HEK293 (cell line): ENCODE measurements around the gene SUSD6.

Source experiments
- MYNN ChIP-seq: fragments of 450-650 bp; formaldehyde crosslinking; IDR thresholded peaks from 2 replicates; pipeline ENCODE4 v1.5.1; 2016; ENCODE audit warnings: missing biosample characterization, missing genetic modification characterization, borderline replicate concordance
- ZBTB21 ChIP-seq: fragments of 450-650 bp; formaldehyde crosslinking; IDR thresholded peaks from 2 replicates; pipeline ENCODE4 v1.5.1; 2017; ENCODE audit warnings: missing biosample characterization, missing genetic modification characterization
- ZNF248 ChIP-seq: fragments of 450-650 bp; formaldehyde crosslinking; IDR thresholded peaks from 2 replicates; pipeline ENCODE4 v1.5.1; 2017; ENCODE audit warnings: missing biosample characterization, missing genetic modification characterization
- ZNF341 ChIP-seq: fragments of 450-650 bp; formaldehyde crosslinking; IDR thresholded peaks from 2 replicates; pipeline ENCODE4; 2016; ENCODE audit warnings: low read depth, missing biosample characterization, missing genetic modification characterization
- ZNF423 ChIP-seq: fragments of 450-650 bp; formaldehyde crosslinking; IDR thresholded peaks from 2 replicates; pipeline ENCODE4 v1.5.1; 2016; ENCODE audit warnings: missing biosample characterization, missing genetic modification characterization
- ZNF843 ChIP-seq: fragments of 450-650 bp; formaldehyde crosslinking; IDR thresholded peaks from 2 replicates; pipeline ENCODE4 v1.5.1; 2016; ENCODE audit warnings: missing biosample characterization, missing genetic modification characterization
- TF ChIP-seq, protein P1 (sequence below): fragments of 450-650 bp; formaldehyde crosslinking; IDR thresholded peaks from 2 replicates; pipeline ENCODE4 v1.5.1; 2016; ENCODE audit warnings: missing biosample characterization, missing genetic modification characterization

DNA sequence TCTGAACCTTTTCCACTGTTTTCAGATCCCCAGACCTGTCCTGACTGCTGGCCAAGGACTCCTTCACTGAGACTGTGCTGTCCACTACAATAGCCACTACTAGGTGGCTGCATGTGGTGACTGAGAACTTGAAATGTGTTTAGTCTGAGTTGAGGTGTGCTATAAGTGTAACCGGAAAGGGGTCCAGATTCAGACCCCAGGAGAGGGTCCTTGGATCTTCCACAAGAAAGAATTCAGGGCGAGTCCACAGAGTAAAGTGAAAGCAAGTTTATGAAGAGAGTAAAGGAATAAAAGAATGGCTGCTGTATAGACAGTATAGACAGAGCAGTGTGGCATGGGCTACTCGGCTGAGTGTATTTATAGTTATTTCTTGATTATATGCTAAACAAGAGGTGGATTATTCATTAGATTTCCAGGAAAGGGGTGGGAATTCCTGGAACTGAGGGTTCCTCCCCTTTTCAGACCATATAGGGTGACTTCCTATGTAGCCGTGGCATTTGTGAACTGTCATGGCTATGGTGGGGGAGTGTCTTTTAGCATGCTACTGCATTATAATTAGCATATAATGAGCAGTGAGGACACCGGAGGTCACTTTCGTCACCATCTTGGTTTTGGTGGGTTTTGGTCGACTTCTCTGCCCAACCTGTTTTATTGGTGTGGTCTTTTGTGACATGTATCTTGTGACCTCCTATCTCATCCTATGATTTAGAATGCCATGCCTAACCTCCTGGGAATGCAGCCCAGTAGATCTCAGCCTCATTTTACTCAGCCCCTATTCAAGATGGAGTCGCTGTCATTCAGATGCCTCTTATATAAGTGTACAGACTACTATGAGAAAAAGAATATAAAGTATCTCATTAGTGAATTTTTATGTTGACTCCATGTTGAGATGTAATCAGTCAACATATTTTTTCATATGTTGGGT is 85.5 kb downstream of the SUSD6 start:
- no peak for TF ChIP-seq ZNF341
- TF ChIP-seq, protein P1, sequence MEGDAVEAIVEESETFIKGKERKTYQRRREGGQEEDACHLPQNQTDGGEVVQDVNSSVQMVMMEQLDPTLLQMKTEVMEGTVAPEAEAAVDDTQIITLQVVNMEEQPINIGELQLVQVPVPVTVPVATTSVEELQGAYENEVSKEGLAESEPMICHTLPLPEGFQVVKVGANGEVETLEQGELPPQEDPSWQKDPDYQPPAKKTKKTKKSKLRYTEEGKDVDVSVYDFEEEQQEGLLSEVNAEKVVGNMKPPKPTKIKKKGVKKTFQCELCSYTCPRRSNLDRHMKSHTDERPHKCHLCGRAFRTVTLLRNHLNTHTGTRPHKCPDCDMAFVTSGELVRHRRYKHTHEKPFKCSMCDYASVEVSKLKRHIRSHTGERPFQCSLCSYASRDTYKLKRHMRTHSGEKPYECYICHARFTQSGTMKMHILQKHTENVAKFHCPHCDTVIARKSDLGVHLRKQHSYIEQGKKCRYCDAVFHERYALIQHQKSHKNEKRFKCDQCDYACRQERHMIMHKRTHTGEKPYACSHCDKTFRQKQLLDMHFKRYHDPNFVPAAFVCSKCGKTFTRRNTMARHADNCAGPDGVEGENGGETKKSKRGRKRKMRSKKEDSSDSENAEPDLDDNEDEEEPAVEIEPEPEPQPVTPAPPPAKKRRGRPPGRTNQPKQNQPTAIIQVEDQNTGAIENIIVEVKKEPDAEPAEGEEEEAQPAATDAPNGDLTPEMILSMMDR (tag by site-specific recombination) = no peak
- TF ChIP-seq MYNN = no peak
- no peak for TF ChIP-seq ZNF843 (tag by site-specific recombination)
- TF ChIP-seq ZBTB21 (tag by site-specific recombination) = no peak
- TF ChIP-seq ZNF248 = no peak
- TF ChIP-seq ZNF423 (tag by site-specific recombination) = no peak
